K562 (cell line): Measurements from ENCODE around the gene EXOC3L1. TPM values are rescaled to one million over a fixed set of nuclear protein-coding genes. Genes with fewer than 3 reads are reported as not detected.

ENCODE experiments used
- BCOR ChIP-seq: fragments of 450-650 bp; IDR thresholded peaks from 2 replicates; pipeline ENCODE4 v1.6.1; 2016
- BDP1 ChIP-seq: IDR thresholded peaks from 3 replicates; pipeline ENCODE4 v1.6.1; 2011; ENCODE audit not compliant: insufficient read length, insufficient read depth
- BRD9 ChIP-seq: fragments of 450-650 bp; IDR thresholded peaks from 2 replicates; pipeline ENCODE4 v1.6.1; 2018; ENCODE audit warnings: low read depth; ENCODE audit not compliant: partially characterized antibody
- DIDO1 ChIP-seq: fragments of 450-650 bp; IDR thresholded peaks from 2 replicates; pipeline ENCODE4 v1.6.1; 2016; ENCODE audit warnings: low read depth, missing biosample characterization, missing genetic modification characterization
- DPF2 ChIP-seq: fragments of 450-650 bp; IDR thresholded peaks from 2 replicates; pipeline ENCODE4 v1.6.1; 2016
- E2F5 ChIP-seq: sonication (generic); formaldehyde crosslinking; IDR thresholded peaks from 2 replicates; pipeline ENCODE4 v1.8.0; 2022; ENCODE audit warnings: mild to moderate bottlenecking, missing genetic modification reagents
- GTF3C2 ChIP-seq: IDR thresholded peaks from 3 replicates; pipeline ENCODE4 v1.6.1; 2011; ENCODE audit warnings: borderline replicate concordance, mild to moderate bottlenecking, moderate library complexity; ENCODE audit not compliant: insufficient read length; ENCODE audit errors: extremely low read depth
- HDGF ChIP-seq: fragments of 450-650 bp; IDR thresholded peaks from 2 replicates; pipeline ENCODE4 v1.6.1; 2016
- HOMEZ ChIP-seq: fragments of 250-450 bp; sonication (Bioruptor Pico); IDR thresholded peaks from 2 replicates; pipeline ENCODE4 v1.4.0; 2020; ENCODE audit warnings: mild to moderate bottlenecking, moderate library complexity
- MBD1 ChIP-seq: fragments of 250-450 bp; sonication (Bioruptor Pico); IDR thresholded peaks from 2 replicates; pipeline ENCODE4 v1.8.0; 2022; ENCODE audit warnings: inconsistent platforms
- RBM17 ChIP-seq: fragments of 200-400 bp; formaldehyde crosslinking; IDR thresholded peaks from 2 replicates; pipeline ENCODE4 v1.6.1; 2017; ENCODE audit warnings: low read depth, mild to moderate bottlenecking, low read length, borderline replicate concordance
- SETDB1 ChIP-seq: IDR thresholded peaks from one replicate; pipeline ENCODE4 v1.6.1; 2012; ENCODE audit warnings: low read length, control low read depth, inconsistent platforms
- SMARCE1 ChIP-seq: fragments of 450-650 bp; IDR thresholded peaks from 2 replicates; pipeline ENCODE4 v1.7.1; 2016; ENCODE audit warnings: mild to moderate bottlenecking
- THRB ChIP-seq: fragments of 450-650 bp; formaldehyde crosslinking; conservative IDR thresholded peaks from 2 replicates; pipeline ENCODE4 v1.4.0; 2022; ENCODE audit warnings: mild to moderate bottlenecking, missing genetic modification characterization
- USF1 ChIP-seq: sonication (generic); formaldehyde crosslinking; IDR thresholded peaks from 2 replicates; pipeline ENCODE4 v1.9.0; 2022; ENCODE audit warnings: mild to moderate bottlenecking, missing genetic modification reagents
- ZNF282 ChIP-seq: sonication (generic); formaldehyde crosslinking; IDR thresholded peaks from 2 replicates; pipeline ENCODE4 v1.8.1; 2023; ENCODE audit warnings: missing genetic modification reagents
- ZNF395 ChIP-seq: fragments of 200-800 bp; sonication (Bioruptor generic); IDR thresholded peaks from 2 replicates; pipeline ENCODE4 v1.6.1; 2017; ENCODE audit warnings: missing genetic modification characterization, missing compliant biosample characterization
- ZNF79 ChIP-seq: fragments of 250-450 bp; sonication (Bioruptor Pico); IDR thresholded peaks from 2 replicates; pipeline ENCODE4 v1.4.0; 2020; ENCODE audit warnings: low read depth, mild to moderate bottlenecking, moderate library complexity
- polyA plus RNA-seq, 8 experiments: library from polyadenylated mRNA; depleted of rRNA in 4 of 8; stranded (reverse) in 5 of 8; unstranded in 3 of 8; fragments of >200 nt; fragmentation: Nextera tagmentation in 2 of 8; fragmentation: Illumina TruSeq in 1 of 8; extraction: Ambion mirVana in 2 of 8; extraction: Trizol in 1 of 8; gene quantifications; 2 replicates each; pipeline versions ENCODE4 v1.2.1 to v1.2.3, GENCODE V29; 2011 to 2014; ENCODE audit warnings: inconsistent platforms in 1 of 8, missing spikeins in 1 of 8
- total RNA-seq, 7 experiments: library from RNA; depleted of rRNA in 6 of 7; stranded (reverse); fragments of >200 nt in 6 of 7; fragmentation: Illumina TruSeq in 2 of 7; extraction: Trizol in 2 of 7; gene quantifications; 2 replicates each; pipeline versions ENCODE4 v1.2.1 to v1.2.3, GENCODE V29; 2011 to 2021; ENCODE audit warnings: low replicate concordance in 1 of 7

The EXOC3L1 gene
- total and polyA plus RNA-seq, 9 of the 15 experiments (the other 6 are each of a cell fraction or from before 2014, with no cell fraction given): 0.08 TPM; not detected in 8

GRCh38 chr16:67191411-67191994 lies 1.6 kb upstream of the EXOC3L1 start (continued):
- TF ChIP-seq ZNF79: no peak
- 0 out of 2 replicates have a peak, but pooled peaks have one; percentile 52 for TF ChIP-seq HDGF
- TF ChIP-seq GTF3C2: no peak
- no peak for TF ChIP-seq ZNF282
- TF ChIP-seq SETDB1: no peak
- no peak for TF ChIP-seq MBD1 (CRISPR knock-in tag)
- no peak for TF ChIP-seq DIDO1
- TF ChIP-seq THRB (CRISPR knock-in tag): no peak
- TF ChIP-seq ZNF395 (CRISPR knock-in tag): no peak
- 0 out of 2 replicates have a peak, but pooled peaks have one; percentile 22 for TF ChIP-seq SMARCE1
- no peak for TF ChIP-seq HOMEZ (CRISPR knock-in tag)
- no peak for TF ChIP-seq BDP1
- TF ChIP-seq E2F5: no peak
- 0 out of 2 replicates have a peak, but pooled peaks have one; percentile 8 for TF ChIP-seq BCOR
- TF ChIP-seq USF1 (CRISPR knock-in tag): no peak
- TF ChIP-seq DPF2: peak; percentile 12; the same call in 1 of the 2 replicates
- peak; percentile 56 for TF ChIP-seq BRD9
- TF ChIP-seq RBM17: no peak
